Subcutaneous abdominal adipose tissue (tissue), 5 donors: ENCODE measurements around the gene EPHX1.

Experiments used
- H3K27ac ChIP-seq: one replicate; pipeline ENCODE4 v1.7.0; 2013; ENCODE audit warnings: low read depth, mild to moderate bottlenecking, inconsistent platforms, low read length, moderate library complexity
- H3K27me3 ChIP-seq, 5 donors: one replicate each; pipeline ENCODE4 v1.7.0; 2013; ENCODE audit warnings: low read length in 5 of 5, inconsistent platforms in 1 of 5; ENCODE audit not compliant: control insufficient read depth in 5 of 5, insufficient read depth in 4 of 5
- H3K36me3 ChIP-seq, 5 donors: one replicate each; pipeline ENCODE4 v1.7.0; 2013; ENCODE audit warnings: low read length in 5 of 5; ENCODE audit not compliant: control insufficient read depth in 5 of 5, insufficient read depth in 5 of 5
- H3K4me1 ChIP-seq, 5 donors: one replicate each; pipeline ENCODE4 v1.7.0; 2013; ENCODE audit warnings: low read length in 5 of 5, mild to moderate bottlenecking in 3 of 5, moderate library complexity in 1 of 5; ENCODE audit not compliant: control insufficient read depth in 5 of 5, insufficient read depth in 5 of 5
- H3K4me3 ChIP-seq, 5 donors: one replicate each; pipeline ENCODE4 v1.7.0; 2013; ENCODE audit warnings: low read length in 5 of 5, low read depth in 1 of 5
- H3K9ac ChIP-seq, 5 donors: one replicate each; pipeline ENCODE4 v1.7.0; 2013; ENCODE audit warnings: low read length in 5 of 5, mild to moderate bottlenecking in 4 of 5, moderate library complexity in 3 of 5
- H3K9me3 ChIP-seq, 5 donors: one replicate each; pipeline ENCODE4 v1.7.0; 2013; ENCODE audit warnings: low read length in 5 of 5; ENCODE audit not compliant: control insufficient read depth in 5 of 5
- donor health status: healthy.
- donor health status: healthy.
- donor health status: healthy.
- donor health status: healthy.
- donor health status: healthy.

EPHX1 gene

GRCh38 chr1:225768662-225769426, 41.1 kb upstream of the EPHX1 start:
- H3K9ac ChIP-seq: no peak overlapping the region
- H3K27me3 ChIP-seq: no peaks in the 10 kb centered on the region
- H3K4me1 ChIP-seq: peaks cover 15 to 71% (median 37%) of the 10 kb centered on the region in 5 donors
- no peaks in the 10 kb centered on the region for H3K9me3 ChIP-seq
- H3K27ac ChIP-seq: no peak overlapping the region
- no peak overlapping the region for H3K4me3 ChIP-seq
- no peaks in the 10 kb centered on the region for H3K36me3 ChIP-seq

- H3K36me3 ChIP-seq: no peaks in the 10 kb centered on the region
- H3K9ac ChIP-seq: no peak overlapping the region
- no peak overlapping the region for H3K4me3 ChIP-seq
- H3K4me1 ChIP-seq: peaks cover 11 to 62% (median 29%) of the 10 kb centered on the region in 5 donors
- no peak overlapping the region for H3K27ac ChIP-seq
- H3K27me3 ChIP-seq: no peaks in the 10 kb centered on the region
- H3K9me3 ChIP-seq: no peaks in the 10 kb centered on the region
These were observed 40.2 kb upstream of the EPHX1 start for GRCh38 chr1:225769687-225770086.

- H3K27me3 ChIP-seq: no peaks in the 10 kb centered on the region
- peaks cover 11 to 60% (median 29%) of the 10 kb centered on the region in 5 donors for H3K4me1 ChIP-seq
- no peak overlapping the region for H3K27ac ChIP-seq
- H3K4me3 ChIP-seq: no peak overlapping the region
- no peaks in the 10 kb centered on the region for H3K36me3 ChIP-seq
- no peaks in the 10 kb centered on the region for H3K9me3 ChIP-seq
- H3K9ac ChIP-seq: no peak overlapping the region
These were observed 39.2 kb upstream of the EPHX1 start for GRCh38 chr1:225770561-225771248.

GRCh38 chr1:225771661-225772322, 38.1 kb upstream of the EPHX1 start:
- Histone ChIP-seq H3K36me3 (no peaks in the 10 kb centered on the region), H3K27me3 (no peaks in the 10 kb centered on the region), H3K27ac (peak overlapping the region; percentile 6), H3K9ac (no peak overlapping the region), H3K4me1 (peaks cover 8 to 57% (median 26%) of the 10 kb centered on the region in 5 donors), H3K9me3 (no peaks in the 10 kb centered on the region), H3K4me3 (no peak overlapping the region)

- no peaks in the 10 kb centered on the region for H3K9me3 ChIP-seq
- peaks cover 5 to 57% (median 26%) of the 10 kb centered on the region in 5 donors for H3K4me1 ChIP-seq
- H3K9ac ChIP-seq: no peak overlapping the region
- H3K27ac ChIP-seq: no peak overlapping the region
- no peaks in the 10 kb centered on the region for H3K36me3 ChIP-seq
- no peaks in the 10 kb centered on the region for H3K27me3 ChIP-seq
- no peak overlapping the region for H3K4me3 ChIP-seq
These were observed 37.6 kb upstream of the EPHX1 start for GRCh38 chr1:225772323-225772768.

- H3K9ac ChIP-seq: no peak overlapping the region
- no peak overlapping the region for H3K27ac ChIP-seq
- H3K9me3 ChIP-seq: no peaks in the 10 kb centered on the region
- H3K4me1 ChIP-seq: peaks cover 4 to 53% (median 21%) of the 10 kb centered on the region in 5 donors
- H3K4me3 ChIP-seq: no peak overlapping the region
- no peaks in the 10 kb centered on the region for H3K36me3 ChIP-seq
- H3K27me3 ChIP-seq: no peaks in the 10 kb centered on the region
These were observed 37.1 kb upstream of the EPHX1 start for GRCh38 chr1:225772848-225773247.

- peaks cover 0 to 49% (median 28%) of the 10 kb centered on the region in 5 donors for H3K4me1 ChIP-seq
- H3K27ac ChIP-seq: no peak overlapping the region
- no peak overlapping the region for H3K4me3 ChIP-seq
- H3K27me3 ChIP-seq: no peaks in the 10 kb centered on the region
- H3K9me3 ChIP-seq: no peaks in the 10 kb centered on the region
- no peak overlapping the region for H3K9ac ChIP-seq
- no peaks in the 10 kb centered on the region for H3K36me3 ChIP-seq
These were observed 35.4 kb upstream of the EPHX1 start for GRCh38 chr1:225774281-225775147.

GRCh38 chr1:225776294-225776693, 33.6 kb upstream of the EPHX1 start:
- Histone ChIP-seq H3K27me3 (no peaks in the 10 kb centered on the region), H3K4me1 (peaks cover 0 to 56% (median 44%) of the 10 kb centered on the region in 5 donors), H3K9ac (no peak overlapping the region), H3K27ac (no peak overlapping the region), H3K9me3 (no peaks in the 10 kb centered on the region), H3K4me3 (no peak overlapping the region), H3K36me3 (no peaks in the 10 kb centered on the region)

GRCh38 chr1:225777058-225777582, 32.8 kb upstream of the EPHX1 start:
- H3K4me3 ChIP-seq: peak overlapping the region; percentile 77 to 96 (median 87)
- H3K4me1 ChIP-seq: peaks cover 0 to 50% (median 46%) of the 10 kb centered on the region in 5 donors
- no peaks in the 10 kb centered on the region for H3K9me3 ChIP-seq
- H3K27me3 ChIP-seq: no peaks in the 10 kb centered on the region
- peak overlapping the region in 4 of 5 donors; percentile 74 to 94 (median 80) for H3K9ac ChIP-seq
- peak overlapping the region; percentile 89 for H3K27ac ChIP-seq
- H3K36me3 ChIP-seq: no peaks in the 10 kb centered on the region
